ENCODE results near the gene RETN.

RETN gene

GRCh38 chr19:7682175-7682855 is 13.5 kb downstream of the RETN start:
- DNase-seq (ENCODE audit: low read depth): no peak

GRCh38 chr19:7685546-7686445 is 16.9 kb downstream of the RETN start:
- no peak for DNase-seq (ENCODE audit: low read depth)

- DNase-seq (ENCODE audit: low read depth): no peak
Observed at GRCh38 chr19:7687177-7687576, 18.3 kb downstream of the RETN start.

GRCh38 chr19:7689165-7689564 is 20.3 kb downstream of the RETN start:
- DNase-seq (ENCODE audit: low read depth): no peak

- no peak for DNase-seq (ENCODE audit: low read depth)
Observed at GRCh38 chr19:7690779-7691258, 22.0 kb downstream of the RETN start.

DNA sequence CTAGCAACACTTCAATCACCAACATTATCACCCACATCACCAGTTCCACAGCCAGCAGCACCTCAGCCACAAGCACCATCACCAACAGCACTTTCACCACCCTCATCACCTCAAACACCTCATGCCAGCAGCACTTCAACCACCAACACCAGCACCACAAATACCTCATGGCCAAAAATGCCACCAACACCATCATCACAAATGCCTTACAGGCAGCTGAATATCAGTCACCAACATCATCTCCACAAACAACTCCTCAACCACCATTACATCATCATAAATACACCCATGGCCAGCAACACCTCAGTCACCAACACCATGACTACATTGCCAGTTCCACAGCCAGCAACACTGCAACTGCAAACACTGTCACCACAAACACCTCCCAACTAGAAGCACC is 22.6 kb downstream of the RETN start:
- DNase-seq (ENCODE audit: low read depth): no peak

- no peak for DNase-seq (ENCODE audit: low read depth)
Observed at GRCh38 chr19:7692417-7693088, 23.7 kb downstream of the RETN start.

DNA sequence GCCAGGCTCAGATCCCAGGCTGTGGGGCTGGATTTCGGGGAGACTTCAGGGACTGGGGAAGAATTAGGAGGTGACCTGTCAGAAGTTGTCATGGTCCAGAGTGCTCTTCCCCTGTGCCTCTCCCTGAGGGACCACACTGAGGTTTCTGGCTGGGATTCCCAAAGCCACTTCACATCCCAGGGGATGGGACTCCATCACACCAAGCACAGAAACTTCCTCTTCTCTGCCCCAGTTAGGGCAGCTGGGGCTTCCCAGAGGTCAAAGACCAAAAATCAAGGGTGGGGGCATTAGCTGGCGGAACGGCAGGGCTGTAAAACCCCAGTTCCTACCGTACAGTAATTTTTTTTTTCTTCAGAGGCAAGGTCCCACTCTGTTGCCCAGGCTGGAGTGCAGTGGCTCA is 25.6 kb downstream of the RETN start:
- DNase-seq (ENCODE audit: low read depth): no peak

DNA sequence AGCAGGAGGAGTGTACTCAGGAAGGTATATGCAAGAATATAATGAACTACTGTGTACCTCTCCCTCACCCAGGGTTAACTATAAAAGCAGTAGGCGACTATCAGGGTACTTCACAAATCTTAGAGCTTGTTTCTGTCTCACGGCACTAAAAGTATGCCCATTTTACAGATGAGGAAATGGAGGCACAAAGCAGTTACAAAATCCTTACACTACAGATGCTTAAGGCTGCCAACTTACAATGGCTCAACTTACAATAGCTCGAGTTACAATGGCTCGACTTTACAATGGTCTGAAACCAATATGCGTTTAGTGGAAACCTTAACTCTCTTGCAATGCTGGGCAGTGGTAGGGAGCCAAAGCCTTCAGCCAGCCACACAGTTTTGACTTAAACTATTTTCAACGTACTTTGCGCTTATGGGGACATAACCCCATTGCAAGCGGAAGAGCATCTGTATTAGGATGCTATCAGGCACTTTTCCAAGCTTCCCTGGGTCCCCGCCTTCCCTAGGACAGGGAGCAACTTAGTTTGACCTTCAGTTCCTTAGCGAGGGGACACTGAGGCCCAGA is 29.0 kb downstream of the RETN start:
- no peak for DNase-seq (ENCODE audit: low read depth)

- DNase-seq (ENCODE audit: low read depth): no peak
Observed at GRCh38 chr19:7698583-7698982, 29.7 kb downstream of the RETN start.

- no peak for DNase-seq (ENCODE audit: low read depth)
Observed at GRCh38 chr19:7699003-7699402, 30.2 kb downstream of the RETN start.

DNA sequence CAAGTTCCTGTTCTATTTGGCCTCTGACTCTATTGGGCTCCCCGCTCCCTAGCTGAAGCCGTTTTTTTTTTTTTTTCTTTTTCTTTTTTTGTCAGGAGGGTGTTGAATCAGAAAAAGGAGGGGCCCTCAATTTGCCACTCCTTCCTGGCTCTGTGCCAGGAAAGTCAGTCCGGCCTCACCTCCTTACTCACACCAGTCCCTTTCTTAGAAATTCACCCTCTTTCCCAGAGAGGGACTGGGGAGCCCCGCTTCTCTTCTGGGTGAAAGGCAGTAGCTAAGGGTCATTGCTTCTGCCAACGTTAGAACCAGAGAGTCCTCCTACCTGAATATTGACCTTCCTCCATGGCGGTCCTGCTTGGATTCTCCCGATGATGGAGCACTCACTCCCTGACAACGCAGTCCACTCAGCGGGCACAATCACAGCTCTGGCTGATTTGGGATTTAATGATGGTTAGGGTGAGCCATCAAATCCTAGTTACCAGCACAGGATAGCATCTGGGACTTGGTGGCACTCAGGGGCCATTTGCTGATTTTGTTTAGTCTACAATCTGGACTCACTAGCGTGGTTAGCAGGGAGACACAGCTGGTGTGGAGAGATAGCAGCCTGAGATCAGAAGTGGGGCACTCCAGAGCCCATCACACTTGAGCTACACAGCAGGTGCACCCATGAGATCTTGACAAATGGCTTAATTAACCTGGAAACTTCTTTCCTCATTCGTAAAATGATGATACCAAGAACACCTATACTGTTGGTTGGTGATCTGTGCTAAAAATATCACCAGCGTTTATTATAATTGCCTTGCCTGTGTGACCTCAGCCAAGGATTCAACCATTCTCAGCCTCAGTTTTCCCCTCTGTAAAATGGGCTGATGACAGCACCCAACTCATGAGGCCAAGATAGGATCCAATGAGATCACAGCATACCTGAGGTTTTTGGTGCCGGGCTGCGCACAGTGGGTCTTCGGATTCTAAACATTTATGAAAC is 30.9 kb downstream of the RETN start:
- DNase-seq (ENCODE audit: low read depth): no peak

- DNase-seq (ENCODE audit: low read depth): no peak
Observed at GRCh38 chr19:7701049-7701653, 32.3 kb downstream of the RETN start.

DNA sequence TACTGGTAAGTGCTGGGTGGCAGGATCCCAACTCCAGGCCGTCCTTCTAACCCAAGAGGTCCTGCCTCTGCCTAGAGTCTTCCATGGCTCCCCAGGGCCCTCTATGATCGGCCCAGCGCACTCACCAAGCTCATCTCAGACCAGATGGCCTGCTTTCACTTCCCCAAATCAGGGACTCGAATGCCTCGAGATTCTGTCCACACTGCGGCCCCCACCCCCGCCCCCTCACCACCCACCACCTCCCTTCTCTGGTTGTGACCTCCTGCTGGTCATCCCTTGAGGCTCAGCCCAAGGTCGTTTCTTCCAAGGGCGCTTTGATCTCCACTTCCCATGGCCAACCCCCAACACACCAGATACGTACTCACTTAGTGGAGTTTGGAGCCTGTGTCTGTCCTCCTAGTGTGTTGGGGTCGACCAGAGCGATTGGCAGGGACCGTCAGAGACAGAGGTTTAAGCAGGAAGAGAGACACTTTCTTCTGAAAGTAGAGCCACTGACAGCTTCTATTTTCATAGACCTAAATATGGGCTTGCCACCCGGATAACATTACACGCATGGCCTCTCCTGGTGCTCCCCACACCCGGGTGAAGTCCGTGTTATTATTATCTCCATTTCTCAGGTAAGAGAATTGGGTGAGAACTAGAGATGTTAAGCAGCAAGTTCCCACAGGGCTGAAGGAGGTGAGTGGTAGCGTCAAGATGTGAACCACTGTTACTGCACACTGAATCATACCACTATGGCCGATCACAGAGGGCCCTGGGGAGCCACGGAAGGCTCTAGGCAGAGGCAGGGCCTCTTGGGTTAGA is 33.0 kb downstream of the RETN start, which contains the start of gene FCER2:
FCER2 (minus strand) TSS at position 478 of the 804 bp plus-strand sequence. CDS start 2,371 bp downstream, outside the sequence.
- DNase-seq (ENCODE audit: low read depth): no peak

DNA sequence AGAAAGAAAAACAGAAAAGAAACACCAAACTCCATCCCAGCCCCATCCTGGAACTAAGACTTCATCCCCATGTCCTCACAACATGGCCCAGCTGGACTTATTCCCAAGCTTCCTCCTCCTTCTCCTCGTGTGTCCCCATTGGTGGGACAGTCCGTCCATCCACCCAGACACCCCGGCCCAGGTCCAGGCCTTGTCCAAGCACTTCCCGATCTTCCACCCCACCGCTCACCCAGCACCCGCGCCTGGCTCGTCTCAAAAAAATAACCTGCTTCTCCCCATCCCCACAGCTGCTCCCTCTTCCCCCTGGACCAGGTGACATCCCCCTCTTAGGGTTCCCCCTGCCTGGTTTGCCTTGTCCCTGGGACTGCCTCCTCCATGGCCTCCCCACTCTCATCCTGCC is 34.5 kb downstream of the RETN start:
- DNase-seq (ENCODE audit: low read depth): no peak

GRCh38 chr19:7704280-7705060 is 35.6 kb downstream of the RETN start:
- DNase-seq (ENCODE audit: low read depth): no peak

- DNase-seq (ENCODE audit: low read depth): peak; percentile 51
Observed at GRCh38 chr19:7705387-7706187, 36.7 kb downstream of the RETN start.
